GM20000 (cell line): ENCODE data around the gene TMEM17.

ENCODE experiments used
- DNase-seq: peaks from one replicate; pipeline ENCODE4 v3.0.0; 2012; ENCODE audit warnings: low spot score
- TF ChIP-seq, protein P1 (sequence below): IDR thresholded peaks from 2 replicates; pipeline ENCODE4 v1.5.1; 2012; ENCODE audit warnings: mild to moderate bottlenecking, control low read depth; ENCODE audit errors: extremely low read depth, missing control alignments

TMEM17 gene

DNA sequence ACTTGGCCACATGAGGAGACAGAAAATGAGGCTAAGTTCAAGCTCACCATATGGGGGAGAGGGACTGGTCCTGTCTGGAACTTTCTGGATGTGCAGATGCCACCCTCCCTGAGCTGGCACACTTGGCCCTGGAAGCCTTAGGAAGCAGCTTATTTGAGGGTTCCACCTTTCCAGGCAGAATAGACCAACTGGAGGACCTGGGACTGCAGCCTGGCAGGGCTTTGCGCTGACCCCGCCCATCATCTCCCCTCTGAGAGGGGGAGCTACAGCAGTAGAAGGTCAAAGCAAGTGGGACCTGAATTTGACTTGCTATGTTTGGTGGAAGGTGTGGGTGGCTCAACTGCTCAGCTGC, 39.5 kb downstream of the TMEM17 start:
- TF ChIP-seq, protein P1, sequence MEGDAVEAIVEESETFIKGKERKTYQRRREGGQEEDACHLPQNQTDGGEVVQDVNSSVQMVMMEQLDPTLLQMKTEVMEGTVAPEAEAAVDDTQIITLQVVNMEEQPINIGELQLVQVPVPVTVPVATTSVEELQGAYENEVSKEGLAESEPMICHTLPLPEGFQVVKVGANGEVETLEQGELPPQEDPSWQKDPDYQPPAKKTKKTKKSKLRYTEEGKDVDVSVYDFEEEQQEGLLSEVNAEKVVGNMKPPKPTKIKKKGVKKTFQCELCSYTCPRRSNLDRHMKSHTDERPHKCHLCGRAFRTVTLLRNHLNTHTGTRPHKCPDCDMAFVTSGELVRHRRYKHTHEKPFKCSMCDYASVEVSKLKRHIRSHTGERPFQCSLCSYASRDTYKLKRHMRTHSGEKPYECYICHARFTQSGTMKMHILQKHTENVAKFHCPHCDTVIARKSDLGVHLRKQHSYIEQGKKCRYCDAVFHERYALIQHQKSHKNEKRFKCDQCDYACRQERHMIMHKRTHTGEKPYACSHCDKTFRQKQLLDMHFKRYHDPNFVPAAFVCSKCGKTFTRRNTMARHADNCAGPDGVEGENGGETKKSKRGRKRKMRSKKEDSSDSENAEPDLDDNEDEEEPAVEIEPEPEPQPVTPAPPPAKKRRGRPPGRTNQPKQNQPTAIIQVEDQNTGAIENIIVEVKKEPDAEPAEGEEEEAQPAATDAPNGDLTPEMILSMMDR, result no peak
- DNase-seq, result no peak

GRCh38 chr2:62465741-62466502, 40.1 kb downstream of the TMEM17 start:
- no peak for DNase-seq
- TF ChIP-seq, protein P1, result no peak

DNA sequence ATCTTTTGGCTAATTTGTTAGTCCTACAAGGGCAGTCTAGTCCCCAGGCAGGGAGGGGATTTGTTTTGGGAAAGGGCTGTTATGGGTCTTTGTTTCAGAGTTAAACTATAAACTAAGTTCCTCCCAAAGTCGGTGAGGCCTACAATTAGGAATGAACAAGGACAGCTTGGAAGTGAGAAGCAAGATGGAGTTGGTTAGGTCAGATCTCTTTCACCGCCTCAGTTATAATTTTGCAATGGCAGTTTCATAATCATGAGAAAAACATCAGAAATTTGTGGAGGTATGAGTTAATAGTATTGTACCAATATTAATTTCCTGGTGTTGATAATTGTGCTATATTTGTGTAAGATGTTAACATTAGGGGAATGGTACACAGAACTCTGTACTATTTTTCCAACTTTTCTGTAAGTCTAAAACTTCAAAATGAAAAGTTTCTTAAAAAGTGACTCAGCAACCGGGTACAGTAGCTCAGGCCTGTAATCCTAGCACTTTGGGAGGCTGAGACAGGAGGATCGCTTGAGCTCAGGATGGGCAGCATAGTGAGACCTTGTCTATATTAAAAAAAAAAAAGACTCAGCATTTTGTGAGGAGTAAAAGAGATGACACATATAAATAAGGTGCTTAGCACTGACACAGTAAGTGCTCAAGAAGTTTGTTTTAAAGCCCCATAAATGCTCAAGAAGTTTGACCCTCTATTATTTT, 40.8 kb downstream of the TMEM17 start:
- DNase-seq, result no peak
- TF ChIP-seq, protein P1, result no peak

GRCh38 chr2:62464221-62465007, 41.6 kb downstream of the TMEM17 start:
- DNase-seq, result no peak
- TF ChIP-seq, protein P1, result no peak

- TF ChIP-seq, protein P1, result no peak
- no peak for DNase-seq
Observed at GRCh38 chr2:62462211-62462610, 43.8 kb downstream of the TMEM17 start.

DNA sequence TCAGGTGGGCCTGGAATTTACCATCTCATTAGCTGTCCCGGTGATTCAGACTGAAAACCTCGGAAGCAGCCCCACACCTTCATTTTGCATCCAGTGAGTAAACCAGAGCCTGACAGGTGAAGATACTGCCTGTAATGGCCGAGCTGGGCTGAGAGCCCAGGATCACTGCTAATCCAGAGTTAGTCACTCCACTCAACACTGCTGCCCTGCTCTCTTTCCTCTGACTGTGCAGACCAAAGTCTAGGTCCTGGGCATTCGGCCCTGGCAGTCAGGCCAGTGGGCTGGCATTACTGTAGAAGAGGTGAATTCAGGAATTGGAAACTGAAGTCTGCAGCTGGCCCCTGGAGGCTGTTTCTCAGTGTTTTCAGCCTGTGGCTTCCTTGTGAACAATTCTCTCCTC, 44.3 kb downstream of the TMEM17 start:
- TF ChIP-seq, protein P1, result no peak
- DNase-seq, result no peak
